NCI-H82 treated with DMSO at 0.1 percent for 48 hours (cell line): Measurements from ENCODE around the gene CHSY1.
"Not testable (repeated sequence)": the region's sequence is repeated elsewhere in the genome, so short reads cannot be mapped to it uniquely, and the experiment has no call there.

Source experiments
- DNase-seq: peaks from one replicate; lab custom pipeline; 2025; ENCODE audit not compliant: unreplicated experiment; lab: John Stamatoyannopoulos, UW

Gene CHSY1

GRCh38 chr15:101244889-101245668 is 6.8 kb downstream of the CHSY1 start:
- DNase-seq, result no peak

GRCh38 chr15:101244036-101244781 is 7.6 kb downstream of the CHSY1 start:
- no peak for DNase-seq

GRCh38 chr15:101243420-101243819 is 8.4 kb downstream of the CHSY1 start:
- no peak for DNase-seq

- DNase-seq, result no peak
These were observed 8.9 kb downstream of the CHSY1 start for GRCh38 chr15:101242999-101243336.

GRCh38 chr15:101242160-101242998 is 9.5 kb downstream of the CHSY1 start:
- no peak for DNase-seq

GRCh38 chr15:101240358-101240757 is 11.5 kb downstream of the CHSY1 start:
- no peak for DNase-seq

GRCh38 chr15:101239724-101240136 is 12.1 kb downstream of the CHSY1 start:
- no peak for DNase-seq

GRCh38 chr15:101237251-101237650 is 14.6 kb downstream of the CHSY1 start:
- DNase-seq, result no peak

GRCh38 chr15:101233651-101234280 is 18.1 kb downstream of the CHSY1 start:
- no peak for DNase-seq

- DNase-seq, result no peak
These were observed 19.2 kb downstream of the CHSY1 start for GRCh38 chr15:101232677-101233076.

GRCh38 chr15:101228313-101228712 is 23.5 kb downstream of the CHSY1 start:
- DNase-seq, result no peak

GRCh38 chr15:101225658-101226057 is 26.2 kb downstream of the CHSY1 start:
- no peak for DNase-seq

- DNase-seq, result no peak
These were observed 29.9 kb downstream of the CHSY1 start for GRCh38 chr15:101221902-101222301.

- DNase-seq, result no peak
These were observed 31.8 kb downstream of the CHSY1 start for GRCh38 chr15:101220060-101220459.

- no peak for DNase-seq
These were observed 32.4 kb downstream of the CHSY1 start for GRCh38 chr15:101219441-101219840.

- DNase-seq, result no peak
These were observed 34.4 kb downstream of the CHSY1 start for GRCh38 chr15:101217446-101217845.

GRCh38 chr15:101216100-101216499 is 35.7 kb downstream of the CHSY1 start:
- DNase-seq, result no peak

- DNase-seq, result no peak
These were observed 36.2 kb downstream of the CHSY1 start for GRCh38 chr15:101215681-101216080.

- not testable (repeated sequence) for DNase-seq
These were observed 37.3 kb downstream of the CHSY1 start for GRCh38 chr15:101214435-101215097.

GRCh38 chr15:101213570-101213969 is 38.3 kb downstream of the CHSY1 start:
- no peak for DNase-seq

GRCh38 chr15:101213147-101213546 is 38.7 kb downstream of the CHSY1 start:
- DNase-seq, result no peak
